B cell (primary cell): Measurements from ENCODE around the gene EEF1A2. TPM values are rescaled to one million over a fixed set of nuclear protein-coding genes. Genes with fewer than 3 reads are reported as not detected.
A peak's percentile ranks its signal among the peaks of the same experiment; 100 is the strongest.

Experiments
- ATAC-seq: fragments of 200-7000 bp; cut with Tn5 transposase; one replicate; pipeline ENCODE4 v1.10.0; 2021; ENCODE audit warnings: low read depth, mild to moderate bottlenecking, moderate number of reproducible peaks, moderate library complexity
- CTCF ChIA-PET: fragments of 350-600 bp; sonication (Branson Sonifier 250); formaldehyde crosslinking; loops from one replicate; lab custom pipeline; 2021; ENCODE audit warnings: antibody characterized with exemption, inconsistent platforms; lab: Charles Lee
- POLR2A ChIA-PET: fragments of 350-600 bp; sonication (Branson Sonifier 250); formaldehyde crosslinking; loops from one replicate; lab custom pipeline; 2021; ENCODE audit warnings: antibody characterized with exemption; lab: Charles Lee
- DNase-seq: peaks from one replicate; pipeline ENCODE4 v3.0.0; 2013
- H2AFZ ChIP-seq: 2 replicates; pipeline ENCODE4 v1.6.1; 2012; ENCODE audit warnings: mild to moderate bottlenecking, low read depth, low read length; ENCODE audit not compliant: insufficient read depth, poor library complexity, severe bottlenecking
- H3K27ac ChIP-seq, 2 donors: 1 replicate in 1 of 2; 2 replicates in 1 of 2; pipeline ENCODE4 v1.5.1; 2012 to 2013; ENCODE audit warnings: low read length in 2 of 2, mild to moderate bottlenecking in 2 of 2, moderate library complexity in 1 of 2
- H3K27me3 ChIP-seq, 4 experiments: fragments of 200-600 bp in 1 of 4; sonication (generic) in 1 of 4; replicated peaks in 1 of 4; 1 replicate in 2 of 4; 2 replicates in 2 of 4; pipeline versions ENCODE4 v1.6.1 to v1.7.0; 2013 to 2016; ENCODE audit warnings: low read length in 3 of 4, mild to moderate bottlenecking in 2 of 4, mixed read lengths in 1 of 4, moderate library complexity in 1 of 4; ENCODE audit not compliant: insufficient read depth in 4 of 4, control insufficient read depth in 3 of 4; ENCODE audit errors: control extremely low read depth in 1 of 4
- H3K36me3 ChIP-seq, 2 experiments: replicated peaks in 1 of 2; 1 replicate in 1 of 2; 2 replicates in 1 of 2; pipeline versions ENCODE4 v1.6.1 to v1.7.1; 2013; ENCODE audit warnings: low read length in 1 of 2; ENCODE audit not compliant: insufficient read depth in 2 of 2, control insufficient read depth in 1 of 2; ENCODE audit errors: control extremely low read depth in 1 of 2, extremely low read depth in 1 of 2
- H3K4me1 ChIP-seq, 2 donors: fragments of 200-600 bp in 1 of 2; sonication (generic) in 1 of 2; 1 replicate in 1 of 2; 2 replicates in 1 of 2; pipeline versions ENCODE4 v1.5.1 to v1.6.1; 2013 to 2017; ENCODE audit warnings: low read length in 2 of 2; ENCODE audit not compliant: control insufficient read depth in 2 of 2, insufficient read depth in 2 of 2
- H3K4me2 ChIP-seq: replicated peaks from 2 replicates; pipeline ENCODE3; 2012; ENCODE audit warnings: mild to moderate bottlenecking, low read depth, low read length; ENCODE audit not compliant: poor library complexity, severe bottlenecking
- H3K4me3 ChIP-seq, 5 experiments: fragments of 200-600 bp in 1 of 5; sonication (generic) in 1 of 5; 1 replicate in 3 of 5; 2 replicates in 2 of 5; pipeline versions ENCODE4 v1.5.1 to v1.7.0; 2011 to 2016; ENCODE audit warnings: low read length in 4 of 5, mild to moderate bottlenecking in 4 of 5, low read depth in 2 of 5, control low read depth in 1 of 5, moderate library complexity in 1 of 5; ENCODE audit not compliant: insufficient read depth in 1 of 5; ENCODE audit errors: control extremely low read depth in 1 of 5, extremely low read depth in 1 of 5
- H3K79me2 ChIP-seq: fragments of 200-600 bp; sonication (generic); one replicate; pipeline ENCODE4 v1.6.0; 2016; ENCODE audit warnings: low read length; ENCODE audit not compliant: control insufficient read depth, insufficient read depth
- H3K9ac ChIP-seq: fragments of 200-600 bp; sonication (generic); 2 replicates; pipeline ENCODE4 v1.6.1; 2017; ENCODE audit warnings: mild to moderate bottlenecking, low read length, moderate library complexity
- H3K9me3 ChIP-seq, 3 donors: one replicate each; pipeline versions ENCODE4 v1.6.1 to v1.7.1; 2013; ENCODE audit warnings: low read length in 2 of 3; ENCODE audit not compliant: control insufficient read depth in 2 of 3, insufficient read depth in 1 of 3; ENCODE audit errors: control extremely low read depth in 1 of 3
- H4K20me1 ChIP-seq: 2 replicates; pipeline ENCODE4 v1.6.0; 2012; ENCODE audit warnings: mild to moderate bottlenecking, low read length; ENCODE audit not compliant: insufficient read depth, control insufficient read depth, poor library complexity, severe bottlenecking
- H3K27ac Mint-ChIP-seq: one replicate; pipeline ENCODE4 v1.8.0; 2021; ENCODE audit warnings: mixed read lengths
- H3K27me3 Mint-ChIP-seq: one replicate; pipeline ENCODE4 v1.8.0; 2021; ENCODE audit warnings: mixed read lengths
- H3K4me1 Mint-ChIP-seq: one replicate; pipeline ENCODE4 v1.8.0; 2021; ENCODE audit warnings: mixed read lengths
- H3K4me3 Mint-ChIP-seq: one replicate; pipeline ENCODE4 v1.8.0; 2021; ENCODE audit warnings: mixed read lengths
- H3K9me3 Mint-ChIP-seq: one replicate; pipeline ENCODE4 v1.8.0; 2022; ENCODE audit warnings: mixed read lengths; ENCODE audit not compliant: insufficient read depth
- CTCF ChIP-seq: fragments of 200-600 bp; IDR thresholded peaks from one replicate; pipeline ENCODE4 v1.8.0; 2022; ENCODE audit warnings: antibody characterized with exemption, mild to moderate bottlenecking
- EZH2 ChIP-seq: IDR thresholded peaks from 2 replicates; pipeline ENCODE4 v1.6.1; 2012; ENCODE audit warnings: borderline replicate concordance, low read depth, mild to moderate bottlenecking, moderate library complexity, low read length; ENCODE audit not compliant: insufficient read depth, poor library complexity, severe bottlenecking
- WGBS: methylation state at CpG from one replicate; pipeline ENCODE4 v1.1.5; 2013; ENCODE audit warnings: missing lambda C conversion rate; ENCODE audit not compliant: insufficient coverage; 5-methylcytosine and 5-hydroxymethylcytosine counted together
- intact Hi-C: fragments of 100-400 bp; cut with micrococcal nuclease; formaldehyde crosslinking; loops from one replicate; pipeline ENCODE4 v1.10.0; 2022
- polyA plus RNA-seq: library from polyadenylated mRNA; depleted of rRNA; stranded (reverse); fragments of >200 nt; gene quantifications from 2 replicates; pipeline ENCODE4 v1.2.3, GENCODE V29; 2012
- total RNA-seq, 2 donors: library from RNA; stranded (reverse); fragments of 120-200 nt in 1 of 2; gene quantifications; 1 replicate in 1 of 2; 2 replicates in 1 of 2; pipeline versions ENCODE4 v1.2.3 to v1.2.4, GENCODE V29; 2013 to 2022

Gene EEF1A2
- total and polyA plus RNA-seq, 2 donors (not counting 1 experiment from before 2014, with no cell fraction given), result 2.2 to 2.9 TPM

DNA sequence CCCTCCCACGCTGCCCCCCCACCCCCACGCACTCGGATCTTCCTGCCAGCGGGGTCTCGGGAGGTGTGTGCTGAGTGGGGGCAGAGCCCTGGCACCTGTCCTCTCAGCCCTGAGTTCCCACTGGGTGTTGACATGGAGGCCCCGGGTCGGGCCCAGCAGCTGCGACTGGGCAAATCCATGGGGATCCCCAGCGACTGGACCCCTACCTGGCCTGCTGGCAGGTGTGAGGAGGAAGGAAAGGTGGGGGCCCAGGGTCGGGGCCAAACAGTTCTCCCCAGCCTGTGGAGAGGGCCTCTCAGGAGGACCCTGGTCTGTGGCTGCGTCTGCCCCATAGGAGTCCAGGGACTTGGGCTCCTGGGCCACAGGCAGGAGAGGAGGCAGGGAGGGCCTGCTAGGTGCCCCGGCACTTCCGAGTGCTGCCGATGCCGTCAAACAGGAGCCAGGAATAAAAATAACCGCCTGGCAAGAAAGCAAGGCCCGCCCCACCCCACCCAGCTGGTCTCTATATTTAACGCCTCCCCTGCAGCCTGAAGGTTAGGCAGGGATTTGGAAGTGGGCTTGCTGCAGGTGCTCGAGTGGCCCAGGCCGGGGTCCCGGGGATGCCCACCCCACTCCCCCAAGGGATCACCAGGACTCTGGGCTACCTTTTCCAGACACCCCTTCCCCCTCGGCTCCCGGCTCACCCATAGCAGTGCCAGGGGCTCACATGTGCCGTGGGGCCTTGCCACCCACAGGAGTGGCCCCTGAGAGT is 1.4 kb upstream of the EEF1A2 start:
- no peak overlapping the region for H3K9ac ChIP-seq
- H4K20me1 ChIP-seq, result no peaks in the 10 kb centered on the region
- ATAC-seq (no peak), DNase-seq (no peak)
- POLR2A ChIA-PET, result interaction anchor here (0.7 kb wide), 1 partner anchor 286 kb away, joined by 4 read pairs; no protein-coding TSS in a partner anchor
- TF ChIP-seq CTCF, result no peak
- CTCF ChIA-PET, result no interaction called here
- intact Hi-C loops, result no loop called here
- peaks cover 19 to 26% of the 10 kb centered on the region in 2 donors for H3K4me1 ChIP-seq
- WGBS, result 93% methylated on average over 22 of the region's 24 CpGs
- no peak overlapping the region for H3K27ac ChIP-seq
- H3K4me3 ChIP-seq, result no peak overlapping the region
- H3K79me2 ChIP-seq, result no peaks in the 10 kb centered on the region
- no peak overlapping the region for H3K4me2 ChIP-seq
- H3K36me3 ChIP-seq, result no peaks in the 10 kb centered on the region
- H3K4me1 Mint-ChIP-seq, result peaks cover 7% of the 10 kb centered on the region
- H3K27me3 Mint-ChIP-seq, result peaks cover 23% of the 10 kb centered on the region
- no peak overlapping the region for H2AFZ ChIP-seq
- peaks cover 0 to 51% (median 16%) of the 10 kb centered on the region in 4 experiments for H3K27me3 ChIP-seq
- H3K9me3 Mint-ChIP-seq, result peaks cover 2% of the 10 kb centered on the region
- H3K9me3 ChIP-seq, result peaks cover 0 to 28% (median 0%) of the 10 kb centered on the region in 3 donors
- no peak overlapping the region for H3K27ac Mint-ChIP-seq
- peak overlapping the region; percentile 37 for H3K4me3 Mint-ChIP-seq

- Mint-ChIP-seq H3K27ac (no peak overlapping the region), H3K27me3 (peaks cover 18% of the 10 kb centered on the region), H3K4me1 (peaks cover 7% of the 10 kb centered on the region), H3K4me3 (peak overlapping the region; percentile 44), H3K9me3 (no peaks in the 10 kb centered on the region)
- Histone ChIP-seq H3K9me3 (peaks cover 0 to 19% (median 0%) of the 10 kb centered on the region in 3 donors), H4K20me1 (no peaks in the 10 kb centered on the region), H2AFZ (peak overlapping the region; percentile 46), H3K36me3 (no peaks in the 10 kb centered on the region), H3K4me3 (peak overlapping the region in 4 of 5 experiments; percentile 29 to 55 (median 50)), H3K27ac (no peak overlapping the region), H3K9ac (peak overlapping the region; percentile 47), H3K4me1 (peaks cover 19 to 26% of the 10 kb centered on the region in 2 donors), H3K79me2 (no peaks in the 10 kb centered on the region), H3K4me2 (peak overlapping the region; percentile 84), H3K27me3 (peaks cover 0 to 53% (median 16%) of the 10 kb centered on the region in 4 experiments)
- intact Hi-C loops, result loop anchor here (2.0 kb wide), 1 partner anchor 21 kb away; the partner anchor contains the start of gene PPDPF
- TF ChIP-seq EZH2 (no peak), CTCF (no peak)
- DNase-seq, result peak; percentile 54
- WGBS, result 16% methylated on average over 45 of the region's 48 CpGs
- peak; percentile 18 for ATAC-seq
- ChIA-PET CTCF (no interaction called here), POLR2A (interaction anchor here (0.7 kb wide), 1 partner anchor 287 kb away, joined by 4 read pairs; no protein-coding TSS in a partner anchor)
Observed at GRCh38 chr20:63499338-63499969, 571 bp upstream of the EEF1A2 start.
